Measurements from ENCODE around the gene CD163L1.
"Not testable (repeated sequence)": the region's sequence is repeated elsewhere in the genome, so short reads cannot be mapped to it uniquely, and the experiment has no call there.

The CD163L1 gene

DNA sequence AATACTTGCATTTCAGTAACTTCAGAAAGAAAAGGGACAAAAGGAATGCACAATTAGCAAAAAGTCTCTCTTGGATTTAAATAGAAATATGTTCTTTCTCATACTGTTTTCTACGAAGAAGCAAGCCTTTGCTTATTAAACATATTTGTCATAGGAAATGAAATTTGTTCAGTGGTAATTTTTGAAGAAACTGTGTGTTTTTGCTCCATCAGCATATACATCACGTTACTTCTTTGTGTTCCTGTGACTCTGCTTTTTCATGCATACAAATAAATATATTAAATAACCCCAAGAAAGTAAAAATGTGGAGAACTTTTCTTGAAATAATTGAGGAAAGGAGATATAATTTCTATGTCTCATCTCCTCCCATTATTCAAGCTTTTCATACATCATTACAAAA lies 39.7 kb downstream of the CD163L1 start:
- DNase-seq (ENCODE audit: low spot score), result no peak

DNA sequence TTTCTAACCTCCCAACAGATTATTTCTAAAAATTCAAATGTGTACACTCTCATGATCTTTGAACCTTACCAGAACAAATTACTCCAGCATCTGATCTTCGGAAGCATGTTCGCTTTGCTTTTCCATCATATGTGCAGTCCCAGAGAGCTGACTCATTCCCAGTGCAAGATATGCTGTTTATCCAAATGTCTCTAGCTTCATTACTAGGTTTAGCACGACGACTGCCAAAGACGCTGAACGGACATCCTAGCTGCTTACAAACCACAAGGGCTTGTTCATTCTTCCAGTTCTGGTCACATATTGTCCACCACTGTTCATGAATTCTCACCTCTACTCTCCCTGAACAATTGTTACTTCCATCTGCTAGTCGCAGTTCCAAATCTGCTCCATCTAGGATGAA lies 40.5 kb downstream of the CD163L1 start:
- no peak for DNase-seq (ENCODE audit: low spot score)

DNA sequence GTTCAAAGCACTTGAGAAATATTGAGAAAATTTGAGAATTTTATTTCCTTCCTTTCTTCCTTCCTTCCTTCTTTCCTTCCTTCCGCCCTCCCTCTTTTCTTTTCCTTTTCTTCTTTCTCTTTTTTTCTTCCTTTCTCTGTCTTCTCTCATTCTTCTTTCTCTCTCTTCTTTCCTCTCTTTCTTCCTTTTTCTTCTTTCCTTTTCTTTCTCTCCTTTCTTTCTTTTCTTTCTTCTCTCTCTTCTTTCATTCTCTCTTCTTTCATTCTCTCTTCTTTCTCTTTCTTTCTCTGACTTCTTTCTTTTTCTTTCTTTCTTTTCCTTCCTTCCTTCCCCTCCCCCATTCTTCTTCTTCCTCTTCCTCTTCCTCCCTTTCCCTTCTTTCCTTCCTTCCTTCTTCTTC lies 44.9 kb downstream of the CD163L1 start:
- DNase-seq (ENCODE audit: low spot score), result no peak

- no peak for DNase-seq (ENCODE audit: low spot score)
Observed at GRCh38 chr12:7396418-7396817, 47.5 kb downstream of the CD163L1 start.

- DNase-seq (ENCODE audit: low spot score), result no peak
Observed at GRCh38 chr12:7395950-7396349, 48.0 kb downstream of the CD163L1 start.

GRCh38 chr12:7387289-7387688 lies 56.7 kb downstream of the CD163L1 start:
- DNase-seq (ENCODE audit: low spot score), result no peak

DNA sequence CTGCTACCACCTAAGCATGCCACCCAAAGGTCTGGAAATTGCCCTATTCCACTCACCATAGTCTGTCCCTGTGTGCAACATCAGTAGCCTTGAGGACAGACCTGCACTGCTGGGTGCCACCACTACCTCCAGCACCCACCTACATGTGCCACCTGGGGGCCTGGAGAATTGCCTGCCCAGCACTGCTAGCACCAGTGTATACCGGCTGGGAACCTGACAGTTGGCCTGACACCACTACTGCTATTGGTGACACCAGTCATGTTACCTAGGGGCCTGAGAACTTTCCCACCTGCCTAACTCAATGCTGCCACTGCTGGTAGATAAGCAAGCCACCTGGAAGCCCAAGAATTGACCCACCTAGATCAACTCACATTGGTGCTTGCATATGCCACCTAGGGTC lies 60.8 kb downstream of the CD163L1 start:
- no peak for DNase-seq (ENCODE audit: low spot score)

GRCh38 chr12:7376196-7376595 lies 67.8 kb downstream of the CD163L1 start:
- DNase-seq (ENCODE audit: low spot score), result no peak

GRCh38 chr12:7375145-7375543 lies 68.8 kb downstream of the CD163L1 start:
- no peak for DNase-seq (ENCODE audit: low spot score)

DNA sequence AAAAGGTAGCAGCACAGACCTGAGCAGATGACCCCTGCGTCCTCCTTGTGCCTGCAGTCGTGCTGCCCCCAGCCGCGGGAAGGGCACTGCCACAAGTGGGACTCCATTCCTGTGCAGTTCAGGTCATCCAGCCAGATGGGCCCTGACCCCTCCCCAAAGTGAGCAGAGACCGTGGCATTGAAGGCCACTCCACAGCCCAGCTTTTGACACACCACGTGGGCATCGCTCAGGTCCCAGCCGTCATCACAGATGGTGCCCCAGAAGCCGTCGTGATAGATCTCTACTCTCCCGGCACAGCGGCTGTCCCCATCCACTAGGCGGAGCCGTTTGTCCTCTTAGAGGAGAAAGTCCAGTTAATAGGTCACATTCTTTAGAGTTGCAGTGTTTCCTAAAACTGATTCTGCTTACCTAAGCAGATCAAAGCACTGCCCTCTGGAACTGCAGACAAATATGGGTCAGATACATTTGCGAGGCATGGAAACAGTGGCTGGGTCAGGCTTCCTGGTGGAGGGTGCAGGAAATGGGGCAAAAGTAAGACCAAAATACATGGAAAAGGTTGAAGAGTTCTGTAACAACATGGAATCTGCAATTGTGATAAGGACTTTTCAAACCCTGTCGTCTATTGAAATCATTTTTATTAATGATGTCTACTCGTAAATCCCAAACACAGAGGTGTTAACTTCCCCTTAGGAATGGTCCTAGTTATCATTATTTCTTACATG lies 69.4 kb downstream of the CD163L1 start:
- peak; percentile 2 for DNase-seq (ENCODE audit: low spot score)

GRCh38 chr12:7373226-7373625 lies 70.7 kb downstream of the CD163L1 start:
- DNase-seq (ENCODE audit: low spot score), result no peak

GRCh38 chr12:7369274-7369729 lies 74.7 kb downstream of the CD163L1 start:
- DNase-seq (ENCODE audit: low spot score), result no peak

DNA sequence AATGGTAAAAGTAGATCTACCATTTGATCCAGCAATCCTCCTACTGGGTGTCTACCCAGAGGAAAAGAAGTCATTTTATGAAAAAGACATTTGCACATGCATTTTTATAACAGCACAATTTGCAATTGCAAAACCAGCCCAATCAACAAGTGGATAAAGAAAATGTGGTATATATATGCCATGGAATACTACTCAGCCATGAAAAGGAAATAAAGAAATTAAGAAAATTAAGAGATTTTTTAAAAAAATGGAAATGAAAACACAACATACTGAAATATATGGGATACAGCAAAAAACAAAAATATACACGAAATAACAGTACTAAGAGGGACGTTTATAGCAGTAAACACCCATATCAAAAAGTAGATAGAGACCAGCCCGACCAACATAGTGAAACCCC lies 81.2 kb downstream of the CD163L1 start:
- no peak for DNase-seq (ENCODE audit: low spot score)

DNA sequence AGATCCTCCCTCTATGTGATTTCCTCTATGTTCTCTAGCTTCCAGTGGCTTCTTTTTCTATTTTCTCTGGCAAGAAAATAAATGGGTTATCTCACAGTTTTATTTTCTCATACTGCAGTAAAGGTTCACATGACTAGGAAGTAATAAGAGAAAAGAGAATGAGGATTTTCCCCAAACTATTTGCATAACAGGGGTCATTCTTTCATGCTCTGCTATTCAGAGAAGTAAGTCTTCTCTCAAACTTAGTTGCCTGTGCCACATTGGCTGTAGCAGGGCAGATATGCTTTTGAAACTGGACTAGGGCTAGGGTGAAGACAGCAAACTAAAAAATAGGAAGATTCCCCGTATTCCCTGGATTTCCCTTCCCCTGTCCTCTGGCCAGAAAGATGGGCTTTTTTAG lies 82.7 kb downstream of the CD163L1 start:
- no peak for DNase-seq (ENCODE audit: low spot score)

GRCh38 chr12:7354529-7354928 lies 89.4 kb downstream of the CD163L1 start:
- no peak for DNase-seq (ENCODE audit: low spot score)

DNA sequence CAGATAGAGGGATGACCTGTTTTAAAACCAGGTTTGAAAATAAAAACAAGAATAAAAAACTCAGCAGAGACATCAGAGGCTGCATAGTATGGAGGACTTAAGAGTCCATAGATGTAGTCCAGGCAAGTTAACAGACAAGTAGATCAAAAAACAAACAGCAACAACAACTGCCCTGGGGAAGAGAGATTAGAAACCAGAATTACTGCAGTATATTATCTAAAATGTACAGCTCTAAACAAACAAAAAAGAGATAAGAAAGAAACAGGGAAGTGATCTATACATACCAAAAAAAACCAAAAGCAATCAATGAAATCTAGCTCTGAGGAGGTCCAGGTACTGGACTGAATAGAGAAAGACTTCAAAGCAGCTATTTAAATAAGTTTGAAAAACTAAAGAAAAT lies 91.3 kb downstream of the CD163L1 start:
- DNase-seq (ENCODE audit: low spot score), result no peak

GRCh38 chr12:7351177-7351576 lies 92.8 kb downstream of the CD163L1 start:
- no peak for DNase-seq (ENCODE audit: low spot score)

DNA sequence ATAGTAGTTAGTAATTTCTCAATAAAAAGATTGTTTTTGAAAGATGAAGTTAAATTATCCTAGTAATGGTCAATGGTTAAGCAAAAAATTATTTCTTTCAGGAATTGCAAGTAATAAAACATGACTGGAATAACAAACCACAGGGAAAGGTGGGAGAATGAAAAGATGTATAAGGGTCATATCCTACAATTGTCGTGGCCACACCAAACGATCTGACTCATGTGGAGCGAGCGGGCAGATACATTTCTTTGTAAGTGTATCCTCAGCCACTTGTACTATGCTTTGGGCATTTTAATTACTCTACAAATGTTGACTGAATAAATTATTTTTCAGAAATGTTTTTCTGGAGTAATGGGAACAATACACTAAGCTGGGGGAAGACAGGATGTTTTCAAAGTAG lies 94.5 kb downstream of the CD163L1 start:
- no peak for DNase-seq (ENCODE audit: low spot score)

- DNase-seq (ENCODE audit: low spot score), result peak; percentile 1
Observed at GRCh38 chr12:7346551-7347225, 97.3 kb downstream of the CD163L1 start.

DNA sequence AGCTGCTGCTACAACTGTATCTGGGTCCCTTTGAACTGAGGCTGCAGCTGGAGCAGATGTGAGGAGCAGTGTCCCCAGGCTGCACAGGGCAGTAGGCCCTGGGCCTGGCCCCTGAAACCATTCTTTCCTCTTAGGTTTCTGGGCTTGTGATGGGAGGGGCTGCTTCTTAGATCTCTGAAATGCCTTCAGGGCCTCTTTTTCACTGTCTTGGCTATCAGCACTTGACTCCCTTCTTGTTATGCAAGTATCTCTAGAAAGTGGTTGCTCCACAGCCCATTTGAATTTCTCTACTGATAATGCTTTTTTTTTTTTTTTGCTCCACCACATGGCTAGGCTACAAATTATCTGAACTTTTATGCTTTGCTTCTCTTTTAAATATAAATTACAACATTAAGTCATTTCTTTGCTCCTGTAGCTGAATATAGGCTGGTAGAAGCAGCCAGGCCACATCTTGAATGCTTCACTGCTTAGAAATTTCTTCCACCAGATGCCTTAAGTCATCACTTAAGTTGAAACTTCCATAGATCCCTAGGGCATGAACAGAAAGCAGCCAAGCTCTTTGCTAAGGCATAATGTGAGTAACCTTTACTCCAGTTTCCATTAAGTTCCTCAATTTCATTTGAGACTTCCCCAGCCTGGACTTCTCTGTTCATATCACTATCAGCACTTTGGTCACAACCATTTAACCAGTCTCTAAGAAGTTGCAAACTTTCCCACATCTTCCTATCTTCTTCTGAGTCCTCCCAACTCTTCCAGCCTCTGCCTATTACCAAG lies 98.9 kb downstream of the CD163L1 start:
- no peak for DNase-seq (ENCODE audit: low spot score)

DNA sequence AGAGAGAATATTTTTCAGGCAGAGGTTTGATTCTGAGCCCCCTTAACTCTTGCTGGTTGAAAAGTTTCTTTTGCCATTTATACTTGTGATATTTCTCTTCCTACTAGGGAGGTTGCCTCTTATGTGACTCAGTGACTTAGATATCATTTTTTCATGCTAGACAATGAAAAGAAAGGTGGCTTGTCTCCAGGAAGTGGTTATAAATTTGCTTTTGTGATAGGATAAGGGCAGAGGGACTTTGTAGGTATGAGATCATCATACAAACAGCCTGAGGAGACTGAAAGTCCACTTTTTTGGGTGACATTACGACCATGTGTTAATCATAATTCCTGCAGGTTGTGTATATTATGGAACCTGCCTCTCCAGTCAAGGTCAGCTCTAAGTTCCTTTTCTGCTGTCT lies 104.3 kb downstream of the CD163L1 start:
- no peak for DNase-seq (ENCODE audit: low spot score)

DNA sequence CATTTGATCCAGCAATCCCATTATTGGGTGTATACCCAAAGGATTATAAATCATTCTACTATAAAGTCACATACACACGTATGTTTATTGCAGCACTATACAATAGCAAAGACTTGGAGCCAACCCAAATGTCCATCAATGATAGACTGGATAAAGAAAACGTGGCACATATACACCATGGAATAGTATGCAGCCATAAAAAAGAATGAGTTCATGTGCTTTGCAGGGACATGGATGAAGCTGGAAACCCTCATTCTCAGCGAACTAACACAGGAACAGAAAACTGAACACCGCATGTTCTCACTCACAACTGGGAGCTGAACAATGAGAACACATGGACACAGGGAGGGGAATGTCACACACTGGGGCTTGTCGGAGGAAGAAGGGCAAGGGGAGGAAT lies 106.2 kb downstream of the CD163L1 start:
- DNase-seq (ENCODE audit: low spot score), result not testable (repeated sequence)

DNA sequence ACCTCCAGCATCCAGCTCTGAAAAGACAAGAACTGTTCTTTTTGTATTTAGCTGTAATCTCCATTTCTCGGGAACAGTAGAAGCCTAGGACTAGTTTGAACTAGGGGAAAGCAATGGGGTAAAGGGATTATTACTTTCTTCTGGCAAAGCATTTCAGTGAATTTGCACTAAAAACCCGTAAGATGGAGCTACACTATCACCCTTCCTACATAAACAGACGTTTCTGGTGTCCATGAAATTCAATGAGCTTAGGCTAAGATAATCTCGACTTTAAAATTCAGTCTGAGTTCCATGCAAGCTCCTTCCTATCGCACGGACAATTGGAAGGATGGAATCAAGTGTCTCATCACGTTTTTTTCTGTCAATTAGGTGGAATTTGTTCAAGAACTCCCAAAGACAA lies 116.0 kb downstream of the CD163L1 start:
- DNase-seq (ENCODE audit: low spot score), result no peak
